ENCODE data around the gene NRXN2. TPM values are rescaled to one million over a fixed set of nuclear protein-coding genes. Genes with fewer than 3 reads are reported as not detected.

The NRXN2 gene
- total RNA-seq, 1 experiment from 2014 or later = 0.15 TPM

- Histone ChIP-seq H3K4me1 (ENCODE audit: control insufficient read depth, insufficient read depth, low read length) (no peaks in the 10 kb centered on the region), H3K9me3 (ENCODE audit: control insufficient read depth, insufficient read depth, low read depth, low read length) (no peaks in the 10 kb centered on the region), H3K27me3 (ENCODE audit: control insufficient read depth, insufficient read depth, low read length) (no peaks in the 10 kb centered on the region), H3K27ac (ENCODE audit: low read length) (no peak overlapping the region), H3K36me3 (ENCODE audit: control insufficient read depth, insufficient read depth, low read length) (no peaks in the 10 kb centered on the region), H3K4me3 (ENCODE audit: low read depth in 2 of 2, low read length in 2 of 2) (no peak overlapping the region)
- BruUV-seq (replicated peaks) = no TSS peak
- ATAC-seq (no peak), DNase-seq (ENCODE audit: low read depth, low spot score) (no peak)
- TF ChIP-seq, protein P1, sequence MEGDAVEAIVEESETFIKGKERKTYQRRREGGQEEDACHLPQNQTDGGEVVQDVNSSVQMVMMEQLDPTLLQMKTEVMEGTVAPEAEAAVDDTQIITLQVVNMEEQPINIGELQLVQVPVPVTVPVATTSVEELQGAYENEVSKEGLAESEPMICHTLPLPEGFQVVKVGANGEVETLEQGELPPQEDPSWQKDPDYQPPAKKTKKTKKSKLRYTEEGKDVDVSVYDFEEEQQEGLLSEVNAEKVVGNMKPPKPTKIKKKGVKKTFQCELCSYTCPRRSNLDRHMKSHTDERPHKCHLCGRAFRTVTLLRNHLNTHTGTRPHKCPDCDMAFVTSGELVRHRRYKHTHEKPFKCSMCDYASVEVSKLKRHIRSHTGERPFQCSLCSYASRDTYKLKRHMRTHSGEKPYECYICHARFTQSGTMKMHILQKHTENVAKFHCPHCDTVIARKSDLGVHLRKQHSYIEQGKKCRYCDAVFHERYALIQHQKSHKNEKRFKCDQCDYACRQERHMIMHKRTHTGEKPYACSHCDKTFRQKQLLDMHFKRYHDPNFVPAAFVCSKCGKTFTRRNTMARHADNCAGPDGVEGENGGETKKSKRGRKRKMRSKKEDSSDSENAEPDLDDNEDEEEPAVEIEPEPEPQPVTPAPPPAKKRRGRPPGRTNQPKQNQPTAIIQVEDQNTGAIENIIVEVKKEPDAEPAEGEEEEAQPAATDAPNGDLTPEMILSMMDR (IDR thresholded peaks at IDR 0.05) = no peak
- TF ChIP-seq POLR2AphosphoS5 (IDR thresholded peaks at IDR 0.05; ENCODE audit: low read depth, low read length) = no peak
- no peak for TF ChIP-seq SIN3A (IDR thresholded peaks at IDR 0.05; ENCODE audit: borderline replicate concordance, insufficient read depth, low read depth, low read length)
- TF ChIP-seq REST (IDR thresholded peaks at IDR 0.05; ENCODE audit: insufficient read depth in 1 of 2, low read depth in 2 of 2, low read length in 1 of 2) = no peak
- TF ChIP-seq TCF7L2 (IDR thresholded peaks at IDR 0.05; ENCODE audit: low read depth, low read length) = no peak
- CTCF ChIA-PET = no interaction called here
- POLR2A ChIA-PET = no interaction called here
- in situ Hi-C loops (cut with HindIII; ENCODE audit: low pct_unique_long_range_greater_than_20kb, low sequenced_read_pairs) (no loop called here), intact Hi-C loops (cut with micrococcal nuclease; ENCODE audit: unreplicated experiment) (no loop called here)
These were observed 98.0 kb downstream of the NRXN2 start for GRCh38 chr11:64624883-64625481.

DNA sequence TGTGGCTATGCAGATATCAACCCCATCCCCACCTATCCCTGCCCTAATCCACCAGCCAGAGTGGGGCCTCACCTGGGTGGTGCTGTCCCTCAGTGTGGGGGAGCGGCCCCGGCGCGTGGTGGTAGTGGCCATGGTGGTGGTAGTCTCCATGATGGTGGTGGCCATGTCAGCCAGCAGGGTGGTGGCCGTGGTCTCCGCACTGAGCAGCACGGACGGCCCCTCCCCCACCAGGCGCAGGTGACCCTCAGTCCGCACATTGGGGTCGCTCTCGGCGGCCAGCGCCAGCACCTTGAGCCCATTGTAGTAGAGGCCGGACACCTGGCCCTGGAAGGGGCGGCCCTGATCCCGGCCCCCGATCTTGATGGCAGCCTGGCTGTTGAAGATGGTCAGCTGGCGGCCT, 100.3 kb downstream of the NRXN2 start:
- H3K4me1 ChIP-seq (ENCODE audit: control insufficient read depth, insufficient read depth, low read length) = no peaks in the 10 kb centered on the region
- no peak overlapping the region for H3K27ac ChIP-seq (ENCODE audit: low read length)
- H3K36me3 ChIP-seq (ENCODE audit: control insufficient read depth, insufficient read depth, low read length) = no peaks in the 10 kb centered on the region
- intact Hi-C loops (cut with micrococcal nuclease; ENCODE audit: unreplicated experiment) (no loop called here), in situ Hi-C loops (cut with HindIII; ENCODE audit: low pct_unique_long_range_greater_than_20kb, low sequenced_read_pairs) (no loop called here)
- no peak for ATAC-seq
- no peak for DNase-seq (ENCODE audit: low read depth, low spot score)
- ChIA-PET POLR2A (no interaction called here), CTCF (no interaction called here)
- TF ChIP-seq, protein P1 (IDR thresholded peaks at IDR 0.05) = no peak
- TF ChIP-seq SIN3A (IDR thresholded peaks at IDR 0.05; ENCODE audit: borderline replicate concordance, insufficient read depth, low read depth, low read length) (no peak), REST (IDR thresholded peaks at IDR 0.05; ENCODE audit: insufficient read depth in 1 of 2, low read depth in 2 of 2, low read length in 1 of 2) (no peak), TCF7L2 (IDR thresholded peaks at IDR 0.05; ENCODE audit: low read depth, low read length) (no peak), POLR2AphosphoS5 (IDR thresholded peaks at IDR 0.05; ENCODE audit: low read depth, low read length) (no peak)
- no peaks in the 10 kb centered on the region for H3K9me3 ChIP-seq (ENCODE audit: control insufficient read depth, insufficient read depth, low read depth, low read length)
- no peaks in the 10 kb centered on the region for H3K27me3 ChIP-seq (ENCODE audit: control insufficient read depth, insufficient read depth, low read length)
- BruUV-seq (replicated peaks) = no TSS peak
- no peak overlapping the region for H3K4me3 ChIP-seq (ENCODE audit: low read depth in 2 of 2, low read length in 2 of 2)
